Hepatocyte (in vitro differentiated cells): ENCODE results near the gene HNRNPUL1. TPM values are rescaled to one million over a fixed set of nuclear protein-coding genes. Genes with fewer than 3 reads are reported as not detected.

Source experiments
- DNase-seq: peaks from one replicate; pipeline ENCODE4 v3.0.0-alpha.2; 2016; ENCODE audit warnings: low spot score
- H2AFZ ChIP-seq: fragments of 200-600 bp; sonication (generic); 2 replicates; pipeline ENCODE4 v1.6.0; 2016; ENCODE audit warnings: antibody characterized with exemption, mild to moderate bottlenecking
- H3K27ac ChIP-seq: fragments of 200-600 bp; sonication (generic); 2 replicates; pipeline ENCODE4 v1.5.1; 2016; ENCODE audit warnings: mild to moderate bottlenecking
- H3K27me3 ChIP-seq: fragments of 200-600 bp; sonication (generic); 2 replicates; pipeline ENCODE4 v1.6.1; 2016
- H3K36me3 ChIP-seq: fragments of 200-600 bp; sonication (generic); replicated peaks from 2 replicates; pipeline ENCODE4 v1.5.1; 2016; ENCODE audit warnings: low read depth; ENCODE audit not compliant: insufficient read depth
- H3K4me1 ChIP-seq: fragments of 200-600 bp; sonication (generic); 2 replicates; pipeline ENCODE4 v1.5.1; 2016; ENCODE audit warnings: mild to moderate bottlenecking, moderate library complexity; ENCODE audit not compliant: insufficient read depth
- H3K4me2 ChIP-seq: fragments of 200-600 bp; sonication (generic); 2 replicates; pipeline ENCODE4 v1.6.0; 2016
- H3K4me3 ChIP-seq: fragments of 200-600 bp; sonication (generic); 2 replicates; pipeline ENCODE4 v1.5.1; 2016; ENCODE audit warnings: mild to moderate bottlenecking
- H3K79me2 ChIP-seq: fragments of 200-600 bp; sonication (generic); 2 replicates; pipeline ENCODE4 v1.6.0; 2017; ENCODE audit warnings: mild to moderate bottlenecking
- H3K9me2 ChIP-seq: fragments of 200-600 bp; sonication (generic); replicated peaks from 2 replicates; pipeline ENCODE4 v1.6.0; 2017; ENCODE audit warnings: mild to moderate bottlenecking; ENCODE audit not compliant: insufficient read depth
- H3K9me3 ChIP-seq: fragments of 200-600 bp; sonication (generic); 2 replicates; pipeline ENCODE4 v1.5.1; 2016; ENCODE audit warnings: low read depth, mild to moderate bottlenecking
- H4K20me1 ChIP-seq: fragments of 200-600 bp; sonication (generic); 2 replicates; pipeline ENCODE4 v1.6.0; 2016; ENCODE audit warnings: mild to moderate bottlenecking; ENCODE audit not compliant: insufficient read depth, poor library complexity, severe bottlenecking
- EZH2 ChIP-seq: fragments of 200-600 bp; sonication (generic); IDR thresholded peaks from 2 replicates; pipeline ENCODE4 v1.6.1; 2016; ENCODE audit warnings: antibody characterized with exemption, mild to moderate bottlenecking, borderline replicate concordance
- EZH2phosphoT487 ChIP-seq: fragments of 200-600 bp; sonication (generic); IDR thresholded peaks from one replicate; pipeline ENCODE4 v1.6.1; 2018; ENCODE audit warnings: antibody characterized with exemption, mild to moderate bottlenecking, low read depth, moderate library complexity; ENCODE audit not compliant: unreplicated experiment, severe bottlenecking
- WGBS: methylation state at CpG from one replicate; pipeline ENCODE4 v1.1.6; 2016; ENCODE audit warnings: low lambda C conversion rate; ENCODE audit errors: missing lambda C conversion rate; 5-methylcytosine and 5-hydroxymethylcytosine counted together
- polyA plus RNA-seq: library from polyadenylated mRNA; unstranded; fragments of >200 nt; fragmentation: Nextera tagmentation; extraction: Ambion mirVana; gene quantifications from 2 replicates; pipeline ENCODE4 v1.2.1, GENCODE V29; 2016
- total RNA-seq: library from RNA; depleted of rRNA; stranded (reverse); fragments of >200 nt; gene quantifications from 2 replicates; pipeline ENCODE4 v1.2.3, GENCODE V29; 2014
- TF ChIP-seq, protein P1 (sequence below): fragments of 200-600 bp; sonication (generic); IDR thresholded peaks from 2 replicates; pipeline ENCODE4 v1.5.1; 2016; ENCODE audit warnings: antibody characterized with exemption, mild to moderate bottlenecking; ENCODE audit not compliant: poor library complexity

Gene HNRNPUL1
- total and polyA plus RNA-seq, 2 experiments from 2014 or later, result 98.5 to 115 TPM

DNA sequence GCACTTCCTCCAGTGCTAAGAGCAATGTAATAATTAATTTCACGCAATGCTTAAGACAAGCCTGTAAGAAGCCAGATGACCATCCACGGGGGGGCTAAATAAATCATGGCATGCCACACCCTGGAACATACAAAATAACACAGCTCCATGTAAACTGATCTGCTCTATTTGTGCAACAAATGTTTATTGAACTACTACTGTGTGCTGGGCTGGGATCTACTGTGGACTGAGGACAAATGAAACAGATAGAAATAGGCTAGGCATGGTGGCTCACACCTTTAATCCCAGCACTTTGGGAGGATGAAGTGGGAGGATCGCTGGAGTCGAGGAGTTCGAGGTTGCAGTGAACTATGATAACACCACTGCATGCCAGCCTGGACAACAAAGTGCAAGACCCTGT, 68.3 kb downstream of the HNRNPUL1 start:
- Histone ChIP-seq H3K36me3 (no peaks in the 10 kb centered on the region), H2AFZ (no peak overlapping the region), H3K4me2 (no peak overlapping the region), H3K27me3 (no peaks in the 10 kb centered on the region), H3K9me2 (no peaks in the 10 kb centered on the region), H3K9me3 (no peaks in the 10 kb centered on the region), H3K4me3 (no peak overlapping the region), H3K79me2 (no peaks in the 10 kb centered on the region), H3K27ac (no peak overlapping the region), H3K4me1 (peaks cover 5% of the 10 kb centered on the region), H4K20me1 (no peaks in the 10 kb centered on the region)
- DNase-seq, result no peak
- TF ChIP-seq EZH2phosphoT487, result no peak
- TF ChIP-seq, protein P1, sequence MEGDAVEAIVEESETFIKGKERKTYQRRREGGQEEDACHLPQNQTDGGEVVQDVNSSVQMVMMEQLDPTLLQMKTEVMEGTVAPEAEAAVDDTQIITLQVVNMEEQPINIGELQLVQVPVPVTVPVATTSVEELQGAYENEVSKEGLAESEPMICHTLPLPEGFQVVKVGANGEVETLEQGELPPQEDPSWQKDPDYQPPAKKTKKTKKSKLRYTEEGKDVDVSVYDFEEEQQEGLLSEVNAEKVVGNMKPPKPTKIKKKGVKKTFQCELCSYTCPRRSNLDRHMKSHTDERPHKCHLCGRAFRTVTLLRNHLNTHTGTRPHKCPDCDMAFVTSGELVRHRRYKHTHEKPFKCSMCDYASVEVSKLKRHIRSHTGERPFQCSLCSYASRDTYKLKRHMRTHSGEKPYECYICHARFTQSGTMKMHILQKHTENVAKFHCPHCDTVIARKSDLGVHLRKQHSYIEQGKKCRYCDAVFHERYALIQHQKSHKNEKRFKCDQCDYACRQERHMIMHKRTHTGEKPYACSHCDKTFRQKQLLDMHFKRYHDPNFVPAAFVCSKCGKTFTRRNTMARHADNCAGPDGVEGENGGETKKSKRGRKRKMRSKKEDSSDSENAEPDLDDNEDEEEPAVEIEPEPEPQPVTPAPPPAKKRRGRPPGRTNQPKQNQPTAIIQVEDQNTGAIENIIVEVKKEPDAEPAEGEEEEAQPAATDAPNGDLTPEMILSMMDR, result no peak
- TF ChIP-seq EZH2, result no peak
- whole genome bisulfite sequencing, result 89% methylated on average over 5 of the region's 5 CpGs

DNA sequence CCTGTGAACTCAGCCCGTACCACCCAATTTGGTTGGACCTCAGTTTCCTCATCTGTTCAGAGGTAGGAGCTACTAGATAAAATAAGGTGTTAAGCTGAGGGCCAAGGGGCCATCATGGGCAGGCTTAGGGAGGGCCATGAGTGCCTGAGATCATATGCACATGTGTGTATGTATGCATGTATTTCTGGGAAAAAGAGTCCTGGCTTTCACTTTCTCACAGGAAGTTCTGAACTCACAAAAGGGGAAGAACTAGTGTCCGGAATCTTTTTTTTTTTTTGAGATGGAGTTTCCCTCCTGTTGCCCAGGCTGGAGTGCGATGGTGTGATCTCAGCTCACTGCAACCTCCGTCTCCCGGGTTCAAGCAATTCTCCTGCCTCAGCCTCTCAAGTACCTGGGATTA, 70.6 kb downstream of the HNRNPUL1 start:
- Histone ChIP-seq H3K9me3 (no peaks in the 10 kb centered on the region), H3K9me2 (no peaks in the 10 kb centered on the region), H4K20me1 (no peaks in the 10 kb centered on the region), H2AFZ (no peak overlapping the region), H3K27me3 (no peaks in the 10 kb centered on the region), H3K4me3 (no peak overlapping the region), H3K4me1 (no peaks in the 10 kb centered on the region), H3K4me2 (no peak overlapping the region), H3K79me2 (no peaks in the 10 kb centered on the region), H3K36me3 (no peaks in the 10 kb centered on the region), H3K27ac (no peak overlapping the region)
- 94% methylated on average over 5 of the region's 5 CpGs for whole genome bisulfite sequencing
- DNase-seq, result no peak
- TF ChIP-seq EZH2phosphoT487 (no peak), EZH2 (no peak)
- TF ChIP-seq, protein P1, result no peak

DNA sequence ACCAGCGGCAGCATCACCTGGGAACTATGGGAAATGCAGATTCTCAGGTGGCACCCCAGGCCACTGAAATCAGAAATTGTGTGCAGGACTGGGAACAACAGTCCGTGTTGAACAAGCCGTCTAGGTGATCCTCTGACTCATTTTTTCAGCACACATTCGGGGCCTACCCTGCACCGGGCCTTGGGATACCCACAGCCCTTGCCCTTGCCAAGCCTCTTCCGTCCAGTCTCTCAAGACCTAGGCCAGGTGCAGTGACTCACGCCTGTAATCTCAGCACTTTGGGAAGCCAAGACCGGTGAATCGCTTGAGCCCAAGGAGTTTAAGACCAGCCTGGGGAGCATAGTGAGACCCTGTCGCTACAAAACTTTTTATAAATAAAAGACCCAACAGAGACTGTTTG, 71.3 kb downstream of the HNRNPUL1 start:
- Histone ChIP-seq H3K27ac (no peak overlapping the region), H3K79me2 (no peaks in the 10 kb centered on the region), H4K20me1 (no peaks in the 10 kb centered on the region), H3K4me2 (no peak overlapping the region), H3K9me2 (no peaks in the 10 kb centered on the region), H3K4me1 (no peaks in the 10 kb centered on the region), H3K4me3 (no peak overlapping the region), H3K9me3 (no peaks in the 10 kb centered on the region), H3K36me3 (no peaks in the 10 kb centered on the region), H3K27me3 (no peaks in the 10 kb centered on the region), H2AFZ (no peak overlapping the region)
- WGBS, result 92% methylated on average over 10 of the region's 10 CpGs
- DNase-seq, result no peak
- TF ChIP-seq EZH2phosphoT487, result no peak
- no peak for TF ChIP-seq EZH2
- TF ChIP-seq, protein P1, result no peak

DNA sequence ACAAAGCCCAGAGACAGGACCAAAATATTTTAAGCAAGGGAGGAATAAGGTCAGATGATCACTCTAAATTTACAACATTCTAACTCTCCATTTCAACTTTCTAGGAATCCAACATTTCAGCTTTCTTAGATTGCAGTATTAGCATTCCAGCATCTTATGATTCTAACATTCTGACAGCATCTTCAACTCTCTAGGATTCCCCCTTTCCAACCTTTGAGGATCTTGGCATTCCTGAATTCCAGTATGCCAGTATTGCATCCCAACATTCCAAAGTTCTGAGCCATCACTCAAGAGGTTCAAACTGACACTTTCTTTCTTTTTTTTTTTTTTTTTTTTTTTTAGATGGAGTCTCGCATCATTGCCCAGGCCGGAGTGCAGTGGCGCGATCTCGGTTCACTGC, 75.8 kb downstream of the HNRNPUL1 start:
- DNase-seq, result no peak
- Histone ChIP-seq H3K9me3 (no peaks in the 10 kb centered on the region), H3K36me3 (no peaks in the 10 kb centered on the region), H2AFZ (no peak overlapping the region), H4K20me1 (no peaks in the 10 kb centered on the region), H3K27ac (no peak overlapping the region), H3K4me2 (no peak overlapping the region), H3K9me2 (no peaks in the 10 kb centered on the region), H3K27me3 (no peaks in the 10 kb centered on the region), H3K4me3 (no peak overlapping the region), H3K4me1 (no peaks in the 10 kb centered on the region), H3K79me2 (no peaks in the 10 kb centered on the region)
- no peak for TF ChIP-seq EZH2
- TF ChIP-seq, protein P1, result no peak
- TF ChIP-seq EZH2phosphoT487, result no peak
- WGBS, result 96% methylated on average over 5 of the region's 5 CpGs
